ENCODE measurements around the gene YTHDF2. TPM values are rescaled to one million over a fixed set of nuclear protein-coding genes. Genes with fewer than 3 reads are reported as not detected.
"Not testable (repeated sequence)": the region's sequence is repeated elsewhere in the genome, so short reads cannot be mapped to it uniquely, and the experiment has no call there.

Gene YTHDF2
- polyA plus RNA-seq (ENCODE audit: insufficient read length in 4 of 4) = 10 to 100 TPM; 70.0 to 97.7 (median 90.0) TPM

GRCh38 chr1:28736450-28737306 lies at the start of gene YTHDF2:
TSS of gene YTHDF2 (plus strand) at chr1:28736940. CDS start at chr1:28737121, 181 bp downstream.
- DNase-seq (ENCODE audit: low read depth in 4 of 4, low spot score in 3 of 4) = peak; percentile 94 to 97 (median 96)

DNA sequence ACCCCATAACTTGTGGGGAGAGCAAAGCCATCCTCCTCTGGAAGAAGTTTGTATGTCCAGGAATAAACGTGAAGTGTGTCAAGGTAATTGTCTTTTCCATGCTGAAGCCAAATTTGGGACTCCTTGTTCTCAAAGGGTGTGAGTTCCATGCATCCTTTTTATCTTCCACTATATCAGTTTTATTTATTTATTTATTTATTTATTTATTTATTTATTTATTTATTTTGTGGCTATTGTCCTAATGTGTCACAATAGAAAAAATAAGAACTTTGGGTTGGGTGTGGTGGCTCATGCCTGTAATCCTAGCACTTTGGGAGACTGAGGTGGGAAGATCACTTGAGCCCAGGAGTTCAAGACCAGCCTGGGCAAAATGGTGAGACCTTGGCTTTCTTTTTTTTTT lies 45.1 kb upstream of the YTHDF2 start:
- not testable (repeated sequence) for DNase-seq (ENCODE audit: low read depth in 4 of 4, low spot score in 3 of 4)

DNA sequence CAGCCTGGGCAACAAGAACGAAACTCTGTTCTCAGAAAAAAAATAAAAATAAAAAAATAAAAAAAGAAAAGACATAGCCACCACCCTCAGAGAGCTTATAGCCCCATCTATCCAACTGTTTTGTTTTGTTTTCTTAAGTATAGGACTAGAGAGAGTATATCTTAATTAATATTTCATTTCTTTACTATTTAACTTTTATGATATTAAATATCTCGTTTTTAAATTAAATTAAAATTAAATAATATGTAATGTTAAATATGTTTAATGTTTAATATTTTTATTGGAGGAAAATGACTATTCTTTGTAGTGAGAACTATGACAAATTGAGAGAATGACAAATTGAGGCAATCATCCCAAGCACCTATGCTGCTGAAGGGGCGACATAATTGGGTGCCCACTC lies 33.1 kb upstream of the YTHDF2 start:
- no peak for DNase-seq (ENCODE audit: low read depth in 4 of 4, low spot score in 3 of 4)

DNA sequence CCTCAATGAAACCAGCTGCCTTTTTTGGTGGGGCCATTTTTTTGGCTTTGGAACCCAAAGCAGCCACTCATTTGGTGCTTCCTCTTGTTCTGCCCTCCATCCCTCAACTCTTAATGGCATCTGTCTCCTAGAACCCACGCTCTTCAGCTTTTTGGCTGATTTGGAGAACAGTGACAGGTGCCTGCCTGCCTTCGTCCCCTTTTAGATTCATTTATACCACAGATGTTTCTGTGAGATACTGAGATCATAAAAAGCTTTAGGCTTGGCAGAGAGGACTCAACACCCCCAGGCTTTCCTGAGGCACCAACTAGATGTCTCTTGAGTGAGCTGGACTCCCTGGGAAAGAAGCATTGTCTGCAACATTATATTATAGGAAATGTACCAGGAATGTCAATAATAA lies 20.4 kb upstream of the YTHDF2 start:
- DNase-seq (ENCODE audit: low read depth in 4 of 4, low spot score in 3 of 4) = no peak

- no peak for DNase-seq (ENCODE audit: low read depth in 4 of 4, low spot score in 3 of 4)
These were observed 18.6 kb upstream of the YTHDF2 start for GRCh38 chr1:28718166-28718565.

- DNase-seq (ENCODE audit: low read depth in 4 of 4, low spot score in 3 of 4) = no peak
These were observed 18.0 kb upstream of the YTHDF2 start for GRCh38 chr1:28718586-28719331.

DNA sequence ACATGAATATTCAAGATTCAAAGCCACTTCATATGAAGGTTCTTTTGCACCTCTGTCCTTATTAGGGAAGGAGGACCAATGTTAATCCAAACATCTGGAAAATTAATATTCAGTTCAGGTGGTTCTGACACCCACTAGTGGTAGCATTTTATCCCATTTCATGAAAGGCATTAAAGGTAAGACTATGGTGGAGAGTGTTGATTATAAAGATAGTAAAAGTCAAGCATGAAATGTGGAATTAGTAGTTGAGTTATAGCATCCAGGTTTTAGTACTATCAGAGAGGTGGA lies 17.5 kb upstream of the YTHDF2 start:
- no peak for DNase-seq (ENCODE audit: low read depth in 4 of 4, low spot score in 3 of 4)

GRCh38 chr1:28720376-28720775 lies 16.4 kb upstream of the YTHDF2 start:
- no peak for DNase-seq (ENCODE audit: low read depth in 4 of 4, low spot score in 3 of 4)

DNA sequence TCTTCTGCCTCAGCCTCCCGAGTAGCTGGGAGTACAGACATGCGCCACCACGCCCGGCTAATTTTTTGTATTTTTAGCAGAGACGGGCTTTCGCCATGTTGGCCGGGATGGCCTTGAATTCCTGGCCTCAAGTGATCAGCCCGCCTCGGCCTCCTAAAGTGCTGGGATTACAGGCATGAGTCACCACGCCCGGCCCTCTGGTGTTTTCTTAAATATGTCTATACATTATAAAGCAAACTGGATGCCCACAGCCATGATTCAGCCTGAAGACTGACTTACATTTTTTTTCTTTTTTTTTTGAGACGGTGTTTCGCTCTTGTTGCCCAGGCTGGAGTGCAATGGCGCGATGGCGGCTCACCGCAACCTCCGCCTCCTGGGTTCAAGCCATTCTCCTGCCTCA lies 14.8 kb upstream of the YTHDF2 start:
- not testable (repeated sequence) for DNase-seq (ENCODE audit: low read depth in 4 of 4, low spot score in 3 of 4)

DNA sequence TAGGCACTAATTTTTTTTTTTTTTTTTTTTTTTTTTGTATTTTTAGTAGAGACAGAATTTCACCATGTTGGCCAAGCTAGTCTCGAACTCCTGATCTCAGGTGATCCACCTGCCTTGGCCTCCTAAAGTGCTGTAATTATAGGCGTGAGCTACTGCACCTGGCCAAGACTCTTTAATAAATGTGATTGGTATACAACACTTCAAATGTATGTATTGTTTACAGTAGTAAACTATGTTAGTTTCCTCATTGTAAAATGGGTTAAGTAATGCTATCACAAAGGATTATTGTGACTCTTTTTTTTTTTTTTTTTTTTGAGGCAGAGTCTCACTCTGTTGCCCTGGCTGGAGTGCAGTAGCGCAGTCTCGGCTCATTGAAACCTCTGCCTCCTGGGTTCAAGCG lies 11.4 kb upstream of the YTHDF2 start:
- not testable (repeated sequence) for DNase-seq (ENCODE audit: low read depth in 4 of 4, low spot score in 3 of 4)

- peak in 1 of 4 donors; percentile 18 for DNase-seq (ENCODE audit: low read depth in 4 of 4, low spot score in 3 of 4)
These were observed 735 bp upstream of the YTHDF2 start for GRCh38 chr1:28735961-28736449.

DNA sequence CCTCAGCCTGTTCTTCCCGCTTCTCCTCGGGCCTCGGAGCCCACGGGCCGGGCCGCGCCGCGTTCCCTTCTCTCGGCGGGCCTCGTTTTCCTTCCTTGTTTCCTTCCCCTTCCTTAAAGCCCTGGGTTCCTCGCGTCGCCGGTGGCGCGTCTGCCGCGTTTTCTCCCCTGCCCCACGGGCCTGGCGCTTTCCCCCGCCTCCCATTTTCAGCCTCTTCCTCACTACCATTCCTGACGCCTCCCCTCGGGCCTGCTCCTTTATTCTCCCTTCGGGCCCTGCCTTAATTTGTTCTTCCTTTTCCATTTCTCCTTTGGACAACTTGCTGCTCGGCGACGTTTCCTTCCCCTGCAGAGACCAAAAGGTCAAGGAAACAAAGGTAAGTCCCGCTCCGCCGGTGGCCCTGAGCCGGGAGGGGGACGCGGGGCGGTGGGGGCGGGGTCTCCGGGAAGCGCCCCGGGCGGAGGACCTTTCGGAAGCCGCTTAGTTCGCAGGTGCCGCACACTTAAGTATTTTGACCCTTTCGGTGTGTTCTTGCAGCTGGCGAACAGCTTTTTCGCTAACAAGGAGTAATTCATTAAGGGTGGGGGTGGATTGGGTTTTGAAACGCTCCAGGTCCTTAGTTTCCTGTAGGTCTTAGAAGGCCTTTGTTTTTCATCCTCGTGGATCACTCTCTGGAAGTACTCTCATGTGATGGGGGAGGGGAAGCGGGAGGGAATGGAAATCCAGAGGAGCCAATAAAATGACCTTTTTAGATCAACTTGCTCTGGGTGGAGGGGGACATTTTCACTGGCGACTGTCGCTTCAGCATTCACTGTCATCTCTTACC lies 780 bp downstream of the YTHDF2 start:
- DNase-seq (ENCODE audit: low read depth in 4 of 4, low spot score in 3 of 4) = peak; percentile 33 to 46 (median 41)

DNA sequence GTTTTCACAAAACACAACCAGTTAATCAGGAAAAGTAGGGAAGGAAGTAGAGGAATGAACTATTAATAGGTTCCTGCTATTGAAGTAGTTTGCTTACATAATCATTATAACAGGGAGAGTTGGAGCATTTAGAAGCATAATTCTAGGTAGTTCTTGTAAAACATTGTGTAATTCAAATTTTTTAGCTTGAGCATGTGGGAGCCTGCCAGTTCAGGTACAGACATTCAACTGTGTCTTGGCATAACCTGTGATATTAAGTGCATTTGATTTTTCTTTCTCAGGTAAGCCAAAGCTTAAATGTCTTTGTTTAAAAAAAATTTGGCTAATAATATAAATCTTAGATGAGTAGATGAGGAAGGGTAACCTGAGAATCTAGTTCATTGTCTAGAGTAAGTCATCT lies 3.4 kb downstream of the YTHDF2 start:
- DNase-seq (ENCODE audit: low read depth in 4 of 4, low spot score in 3 of 4) = no peak

DNA sequence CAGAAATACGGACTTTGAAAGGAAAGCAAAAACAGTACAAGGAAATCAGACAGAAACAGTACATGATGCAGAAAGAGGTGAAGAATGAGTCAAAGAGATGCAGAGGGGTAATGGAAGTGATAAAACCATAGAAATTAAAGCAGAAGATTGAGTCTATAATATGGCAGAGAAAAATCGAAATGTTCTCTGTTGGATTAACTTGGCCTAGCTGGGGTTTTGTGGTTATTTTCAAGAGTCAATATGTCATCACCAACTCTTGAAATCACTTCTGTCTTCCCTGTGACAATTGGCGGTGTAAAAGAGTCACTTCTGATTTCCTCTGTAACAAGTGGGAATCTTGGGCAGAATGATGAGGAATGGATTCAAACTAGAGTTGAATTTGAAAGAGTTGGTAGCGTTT lies 7.4 kb downstream of the YTHDF2 start:
- no peak for DNase-seq (ENCODE audit: low read depth in 4 of 4, low spot score in 3 of 4)

- DNase-seq (ENCODE audit: low read depth in 4 of 4, low spot score in 3 of 4) = no peak
These were observed 9.0 kb downstream of the YTHDF2 start for GRCh38 chr1:28745653-28746173.

- DNase-seq (ENCODE audit: low read depth in 4 of 4, low spot score in 3 of 4) = no peak
These were observed 13.6 kb downstream of the YTHDF2 start for GRCh38 chr1:28750330-28750729.

DNA sequence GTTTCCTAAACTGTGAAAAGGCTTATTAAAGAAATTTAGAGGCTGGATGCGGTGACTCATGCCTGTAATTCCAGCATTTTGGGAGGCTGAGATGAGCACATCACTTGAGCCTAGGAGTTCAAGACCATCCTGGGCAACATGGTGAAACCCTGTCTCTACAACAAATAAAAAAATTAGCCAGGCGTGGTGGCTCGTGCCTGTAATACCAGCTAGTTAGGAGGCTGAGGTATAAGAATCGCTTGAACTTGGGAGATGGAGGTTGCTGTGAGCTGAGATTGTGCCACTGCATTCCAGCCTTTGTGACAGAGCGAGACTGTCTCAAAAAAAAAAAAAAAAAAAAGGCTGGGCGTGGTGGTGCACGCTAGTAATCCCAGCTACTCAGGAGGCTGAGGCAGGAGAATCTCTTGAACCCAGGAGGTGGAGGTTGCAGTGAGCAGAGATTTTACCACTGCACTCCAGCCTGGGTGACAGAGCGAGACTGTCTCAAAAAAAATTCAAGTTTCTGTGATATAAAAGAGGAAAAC lies 14.1 kb downstream of the YTHDF2 start:
- not testable (repeated sequence) for DNase-seq (ENCODE audit: low read depth in 4 of 4, low spot score in 3 of 4)

GRCh38 chr1:28751315-28752060 lies 14.7 kb downstream of the YTHDF2 start:
- DNase-seq (ENCODE audit: low read depth in 4 of 4, low spot score in 3 of 4) = no peak

GRCh38 chr1:28755701-28756100 lies 19.0 kb downstream of the YTHDF2 start:
- no peak for DNase-seq (ENCODE audit: low read depth in 4 of 4, low spot score in 3 of 4)

DNA sequence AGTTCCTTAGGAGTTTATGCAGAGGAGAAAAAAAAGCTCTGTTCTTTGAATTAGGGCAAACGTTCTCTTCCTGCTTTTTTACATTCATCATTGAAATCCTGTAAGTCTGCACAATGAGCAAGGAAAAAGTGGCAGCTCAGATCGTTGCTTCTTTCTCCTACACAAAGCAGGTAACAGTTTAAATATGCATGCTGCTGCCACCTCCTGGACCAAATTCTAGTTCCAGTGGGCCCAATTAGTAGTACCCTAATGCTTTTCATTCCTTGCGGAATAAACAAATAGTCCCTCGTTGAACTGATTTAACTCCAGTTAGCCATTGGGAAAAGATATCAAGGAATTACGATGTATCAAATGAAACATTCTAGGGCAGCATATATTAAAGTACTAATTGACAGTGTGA lies 20.1 kb downstream of the YTHDF2 start:
- DNase-seq (ENCODE audit: low read depth in 4 of 4, low spot score in 3 of 4) = no peak

Measured in left renal pelvis (tissue), 4 donors.